D721Med (cell line): Measurements from ENCODE around the gene HSP90B1.

Experiments used
- DNase-seq: peaks from one replicate; pipeline ENCODE4 v3.0.0; 2011; ENCODE audit warnings: low spot score; ENCODE audit not compliant: insufficient read length
- FAIRE-seq: peaks from 2 replicates; lab custom pipeline; 2011; peaks lifted over from hg19 to GRCh38; lab: Jason Lieb, UNC
- TF ChIP-seq, protein P1 (sequence below): IDR thresholded peaks from 2 replicates; pipeline ENCODE4 v1.5.1; 2012; ENCODE audit warnings: mild to moderate bottlenecking, control low read depth; ENCODE audit not compliant: insufficient read depth; ENCODE audit errors: missing control alignments

Gene HSP90B1

DNA sequence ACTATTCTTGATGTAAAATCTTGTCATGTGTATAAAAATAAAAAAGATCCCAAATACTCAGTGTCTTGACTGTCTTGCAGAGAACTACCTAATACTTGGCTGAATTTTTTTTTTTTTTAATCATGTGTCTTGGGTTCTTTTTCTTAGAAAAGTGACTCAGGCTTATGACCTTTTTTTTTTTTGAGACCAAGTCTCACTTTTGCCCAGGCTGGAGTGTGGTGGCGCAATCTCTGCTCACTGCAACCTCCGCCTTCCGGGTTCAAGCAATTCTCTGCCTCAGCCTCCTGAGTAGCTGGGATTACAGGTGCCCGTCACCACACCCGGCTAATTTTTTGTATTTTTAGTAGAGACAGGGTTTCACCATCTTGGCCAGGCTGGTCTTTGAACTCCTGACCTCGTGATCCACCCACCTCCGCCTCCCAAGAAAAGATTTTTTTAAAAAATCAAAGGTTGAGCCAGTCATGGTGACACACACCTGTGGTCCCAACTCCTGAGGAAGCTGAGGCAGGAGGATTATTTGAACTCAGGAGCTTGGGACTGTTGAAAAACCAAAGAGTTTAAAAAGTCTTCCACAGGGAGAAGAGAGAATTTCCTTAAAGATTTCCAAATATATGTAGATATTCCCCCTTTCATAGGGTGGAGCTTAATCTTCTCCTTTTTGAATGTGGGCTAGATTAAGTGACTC, 17.8 kb downstream of the HSP90B1 start:
- TF ChIP-seq, protein P1, sequence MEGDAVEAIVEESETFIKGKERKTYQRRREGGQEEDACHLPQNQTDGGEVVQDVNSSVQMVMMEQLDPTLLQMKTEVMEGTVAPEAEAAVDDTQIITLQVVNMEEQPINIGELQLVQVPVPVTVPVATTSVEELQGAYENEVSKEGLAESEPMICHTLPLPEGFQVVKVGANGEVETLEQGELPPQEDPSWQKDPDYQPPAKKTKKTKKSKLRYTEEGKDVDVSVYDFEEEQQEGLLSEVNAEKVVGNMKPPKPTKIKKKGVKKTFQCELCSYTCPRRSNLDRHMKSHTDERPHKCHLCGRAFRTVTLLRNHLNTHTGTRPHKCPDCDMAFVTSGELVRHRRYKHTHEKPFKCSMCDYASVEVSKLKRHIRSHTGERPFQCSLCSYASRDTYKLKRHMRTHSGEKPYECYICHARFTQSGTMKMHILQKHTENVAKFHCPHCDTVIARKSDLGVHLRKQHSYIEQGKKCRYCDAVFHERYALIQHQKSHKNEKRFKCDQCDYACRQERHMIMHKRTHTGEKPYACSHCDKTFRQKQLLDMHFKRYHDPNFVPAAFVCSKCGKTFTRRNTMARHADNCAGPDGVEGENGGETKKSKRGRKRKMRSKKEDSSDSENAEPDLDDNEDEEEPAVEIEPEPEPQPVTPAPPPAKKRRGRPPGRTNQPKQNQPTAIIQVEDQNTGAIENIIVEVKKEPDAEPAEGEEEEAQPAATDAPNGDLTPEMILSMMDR = no peak
- FAIRE-seq (no peak), DNase-seq (no peak)

DNA sequence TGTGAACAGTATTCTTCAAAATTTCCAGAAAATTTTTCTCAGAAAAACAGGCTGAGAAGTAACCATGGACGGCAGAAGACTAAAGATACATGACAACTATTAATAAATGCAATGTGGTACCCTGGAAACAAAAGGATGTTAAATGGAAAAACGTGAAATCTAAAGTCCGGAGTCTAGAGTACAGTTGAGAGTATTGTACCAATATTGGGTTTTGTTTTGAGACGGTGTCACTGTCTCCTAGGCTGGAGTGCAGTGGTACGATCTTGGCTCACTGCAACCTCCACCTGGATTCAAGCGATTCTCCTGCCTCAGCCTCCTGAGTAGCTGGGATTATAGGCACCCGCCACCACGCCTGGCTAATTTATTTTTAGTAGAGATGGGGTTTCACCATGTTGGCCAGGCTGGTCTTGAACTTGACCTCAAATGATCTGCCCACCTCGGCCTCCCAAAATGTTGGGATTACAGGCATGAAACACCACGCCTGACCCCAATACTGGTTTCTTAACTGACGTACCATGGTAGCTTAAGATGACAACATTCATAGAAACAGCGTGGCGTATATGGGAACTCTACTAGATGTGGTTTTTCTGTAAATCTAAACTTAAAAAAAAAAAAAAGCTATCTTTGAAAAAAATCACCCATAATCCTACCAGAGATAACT, 18.7 kb downstream of the HSP90B1 start:
- FAIRE-seq (no peak), DNase-seq (no peak)
- TF ChIP-seq, protein P1 = no peak

DNA sequence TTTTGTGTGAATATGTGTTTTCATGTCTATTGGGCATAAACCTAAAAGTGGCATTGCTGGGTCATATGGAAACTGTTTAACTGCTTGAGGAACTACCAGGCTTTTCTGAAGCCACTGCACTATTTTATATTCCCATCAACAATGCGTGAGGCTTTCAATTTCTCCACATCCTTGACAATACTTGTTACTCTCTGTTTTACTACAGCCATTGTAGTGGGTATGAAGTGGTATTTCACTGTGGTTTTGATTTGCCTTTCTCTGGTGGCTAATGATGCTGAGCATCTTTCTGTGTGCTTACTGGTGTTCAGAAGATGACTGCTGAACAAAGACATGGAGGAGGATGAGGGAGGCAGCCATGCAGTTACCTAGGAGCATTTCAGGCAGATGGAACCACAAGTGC, 22.3 kb downstream of the HSP90B1 start:
- DNase-seq = no peak
- FAIRE-seq = no peak
- TF ChIP-seq, protein P1 = no peak

DNA sequence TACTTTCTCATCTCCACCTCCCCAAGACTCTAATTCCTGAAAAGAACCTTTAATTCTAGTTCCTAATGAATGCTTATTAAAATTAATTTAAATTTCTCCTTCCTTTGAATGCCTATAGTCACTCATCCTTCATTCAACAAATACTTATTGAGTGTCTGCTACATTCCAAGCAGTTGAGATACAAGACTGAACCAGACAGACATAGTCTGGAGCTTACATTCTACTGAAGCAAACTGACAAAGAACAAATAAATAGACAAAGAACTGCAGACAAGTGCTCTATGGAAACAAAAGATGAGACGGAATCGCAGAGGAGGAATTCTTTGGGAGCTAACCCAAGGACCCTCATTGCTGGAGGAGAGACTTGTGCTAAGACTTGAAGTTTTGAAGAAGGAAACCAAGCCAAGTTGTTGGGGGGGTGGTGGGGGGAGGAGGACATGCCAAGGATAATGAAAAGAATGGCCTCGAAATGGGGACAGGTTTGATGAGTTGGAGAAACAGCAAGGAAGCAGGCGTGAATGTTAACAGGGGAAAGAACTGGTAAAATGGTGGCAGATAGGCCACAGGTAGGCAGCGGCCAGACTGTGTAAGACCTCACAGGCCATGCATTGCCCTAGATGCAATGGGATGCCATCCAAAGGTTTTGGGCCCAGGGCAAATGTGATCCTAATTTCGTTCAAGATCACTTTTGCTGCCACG, 25.8 kb downstream of the HSP90B1 start:
- DNase-seq = no peak
- TF ChIP-seq, protein P1 = no peak

DNA sequence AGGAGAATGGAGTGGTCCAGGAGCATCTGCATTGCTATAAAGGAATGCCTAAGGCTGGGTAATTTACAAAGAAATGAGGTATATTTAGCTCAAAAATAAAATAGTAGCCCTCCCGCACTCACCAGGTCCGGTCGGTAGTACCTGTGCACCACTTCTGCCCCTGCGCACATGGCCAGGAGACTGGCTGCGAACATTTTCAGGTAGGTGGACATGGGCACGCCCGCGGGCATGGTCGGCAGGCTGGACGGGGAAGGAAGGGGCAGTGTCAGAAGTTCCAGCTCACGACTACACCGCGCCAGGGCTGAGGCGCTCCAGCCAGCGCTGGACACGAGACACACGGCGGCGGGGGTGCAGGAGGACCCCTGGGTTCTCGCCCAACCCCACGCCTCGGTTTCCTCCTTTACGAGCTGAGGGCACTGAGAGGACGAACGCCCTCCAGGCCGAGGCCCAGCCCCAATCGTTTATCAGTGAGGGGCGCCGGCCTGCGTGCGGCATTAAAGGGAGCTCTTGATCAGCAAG, 26.4 kb downstream of the HSP90B1 start:
- TF ChIP-seq, protein P1 = no peak
- DNase-seq (no peak), FAIRE-seq (no peak)

More for the DNA sequence above, 25.8 kb downstream of the HSP90B1 start:
- no peak for FAIRE-seq

DNA sequence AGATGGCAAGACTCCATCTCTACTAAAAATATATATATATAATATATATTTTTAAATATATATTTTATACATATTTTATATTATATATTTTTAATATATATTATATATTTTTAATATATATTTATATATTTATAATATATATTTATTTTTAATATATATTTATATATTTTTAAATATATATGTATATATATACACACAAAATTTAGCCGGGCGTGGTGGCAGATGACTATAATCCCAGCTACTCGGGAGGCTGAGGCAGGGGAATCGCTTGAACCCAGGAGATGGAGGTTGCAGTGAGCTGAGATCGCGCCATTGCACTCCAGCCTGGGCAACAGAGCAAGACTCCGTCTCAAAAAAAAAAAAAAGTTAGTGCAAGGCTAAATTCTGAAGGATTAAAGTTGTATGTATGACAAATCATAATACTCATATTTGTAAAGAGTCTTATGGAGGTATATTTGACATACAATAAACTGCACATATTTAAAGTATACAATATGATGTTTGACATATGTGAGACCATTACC, 27.7 kb downstream of the HSP90B1 start:
- no peak for FAIRE-seq
- DNase-seq = no peak
- TF ChIP-seq, protein P1 = no peak
